Osteocyte (in vitro differentiated cells): ENCODE data around the gene MAFG. TPM values are rescaled to one million over a fixed set of nuclear protein-coding genes. Genes with fewer than 3 reads are reported as not detected.

Experiments used
- DNase-seq: peaks from one replicate; pipeline ENCODE4 v3.0.0; 2021; ENCODE audit warnings: mixed read lengths; ENCODE audit not compliant: unreplicated experiment; ENCODE audit errors: extremely low spot score
- H3K27ac Mint-ChIP-seq: one replicate; pipeline ENCODE4 v1.8.0; 2021; ENCODE audit warnings: mild to moderate bottlenecking, mixed read lengths; ENCODE audit not compliant: unreplicated experiment
- H3K27me3 Mint-ChIP-seq: one replicate; pipeline ENCODE4 v1.8.0; 2021; ENCODE audit warnings: mixed read lengths; ENCODE audit not compliant: unreplicated experiment
- H3K36me3 Mint-ChIP-seq: one replicate; pipeline ENCODE4 v1.8.0; 2021; ENCODE audit warnings: mixed read lengths; ENCODE audit not compliant: unreplicated experiment
- H3K4me1 Mint-ChIP-seq: one replicate; pipeline ENCODE4 v1.8.0; 2021; ENCODE audit warnings: mixed read lengths; ENCODE audit not compliant: unreplicated experiment
- H3K4me3 Mint-ChIP-seq: one replicate; pipeline ENCODE4 v1.8.0; 2021; ENCODE audit warnings: mild to moderate bottlenecking, moderate library complexity, mixed read lengths; ENCODE audit not compliant: unreplicated experiment
- H3K9me3 Mint-ChIP-seq: one replicate; pipeline ENCODE4 v1.8.0; 2021; ENCODE audit warnings: mixed read lengths; ENCODE audit not compliant: unreplicated experiment
- total RNA-seq: library from RNA; stranded (reverse); gene quantifications from 2 replicates; pipeline ENCODE4 v1.2.1, GENCODE V29; 2021
- TF ChIP-seq, protein P1 (sequence below): fragments of 200-600 bp; sonication (generic); IDR thresholded peaks from 2 replicates; pipeline ENCODE4 v1.5.0; 2021; ENCODE audit warnings: antibody characterized with exemption, mild to moderate bottlenecking, moderate library complexity

The MAFG gene
- total RNA-seq, 1 donor from 2014 or later, result 34.7 TPM

DNA sequence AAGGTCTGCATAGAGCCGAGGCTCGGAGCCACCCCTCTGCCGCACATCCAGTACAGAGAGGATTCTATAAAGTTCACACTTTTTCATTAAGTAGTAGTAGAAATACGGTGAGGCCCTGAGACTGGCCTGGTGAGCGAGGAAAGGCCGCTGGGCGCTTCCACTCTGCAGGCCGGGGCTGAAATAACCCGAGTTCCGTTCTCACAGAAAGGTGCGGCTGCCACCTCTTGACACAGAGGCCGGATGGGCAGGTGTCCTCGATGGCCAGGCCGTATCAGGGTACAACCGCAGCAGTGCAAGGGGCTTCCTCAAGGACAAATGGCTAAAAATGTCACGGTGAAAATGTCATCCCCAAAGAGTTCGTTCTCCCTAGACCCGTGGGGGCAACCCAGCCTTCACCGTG, 15.6 kb downstream of the MAFG start:
- Mint-ChIP-seq H3K36me3 (peaks cover 18% of the 10 kb centered on the region), H3K9me3 (no peaks in the 10 kb centered on the region), H3K27ac (no peak overlapping the region), H3K4me3 (peak overlapping the region; percentile 22), H3K4me1 (peaks cover 13% of the 10 kb centered on the region), H3K27me3 (no peaks in the 10 kb centered on the region)
- TF ChIP-seq, protein P1, sequence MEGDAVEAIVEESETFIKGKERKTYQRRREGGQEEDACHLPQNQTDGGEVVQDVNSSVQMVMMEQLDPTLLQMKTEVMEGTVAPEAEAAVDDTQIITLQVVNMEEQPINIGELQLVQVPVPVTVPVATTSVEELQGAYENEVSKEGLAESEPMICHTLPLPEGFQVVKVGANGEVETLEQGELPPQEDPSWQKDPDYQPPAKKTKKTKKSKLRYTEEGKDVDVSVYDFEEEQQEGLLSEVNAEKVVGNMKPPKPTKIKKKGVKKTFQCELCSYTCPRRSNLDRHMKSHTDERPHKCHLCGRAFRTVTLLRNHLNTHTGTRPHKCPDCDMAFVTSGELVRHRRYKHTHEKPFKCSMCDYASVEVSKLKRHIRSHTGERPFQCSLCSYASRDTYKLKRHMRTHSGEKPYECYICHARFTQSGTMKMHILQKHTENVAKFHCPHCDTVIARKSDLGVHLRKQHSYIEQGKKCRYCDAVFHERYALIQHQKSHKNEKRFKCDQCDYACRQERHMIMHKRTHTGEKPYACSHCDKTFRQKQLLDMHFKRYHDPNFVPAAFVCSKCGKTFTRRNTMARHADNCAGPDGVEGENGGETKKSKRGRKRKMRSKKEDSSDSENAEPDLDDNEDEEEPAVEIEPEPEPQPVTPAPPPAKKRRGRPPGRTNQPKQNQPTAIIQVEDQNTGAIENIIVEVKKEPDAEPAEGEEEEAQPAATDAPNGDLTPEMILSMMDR, result no peak
- DNase-seq, result no peak

DNA sequence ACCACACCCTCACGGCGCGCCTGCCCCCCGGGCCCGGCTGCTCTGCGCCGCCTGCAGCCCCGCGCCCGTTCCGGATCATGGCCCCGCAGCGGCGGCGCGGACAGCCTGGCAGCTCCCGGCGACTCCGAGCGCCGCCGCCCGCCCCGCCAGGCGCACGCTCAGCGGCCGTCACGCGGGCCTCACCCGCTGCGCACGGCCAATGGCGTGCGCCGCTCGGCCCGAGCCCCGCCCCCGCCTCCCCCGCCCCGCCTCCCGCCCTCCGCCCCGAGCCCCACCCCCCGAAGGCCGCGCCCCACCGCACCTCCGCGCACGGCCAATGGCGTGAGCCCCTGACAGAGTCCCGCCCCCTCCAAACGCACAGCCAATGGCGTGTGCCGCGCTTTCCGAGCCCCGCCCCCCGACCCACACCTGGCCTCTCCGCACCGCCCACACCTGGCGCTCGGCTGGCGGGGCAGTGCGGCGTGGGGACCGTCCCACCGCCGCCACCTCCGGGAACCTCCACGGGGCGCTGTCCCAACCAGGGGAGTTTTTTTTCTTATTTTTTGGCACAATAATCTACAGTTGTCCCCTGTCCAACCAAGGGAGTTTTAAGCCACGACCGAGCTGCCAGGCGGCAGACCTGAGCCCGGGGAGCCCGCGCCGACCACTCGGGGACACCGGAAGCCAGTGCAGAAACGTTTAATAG, 16.1 kb downstream of the MAFG start, which contains the start of gene PCYT2:
PCYT2 (minus strand) TSS at position 123 of the 685 bp plus-strand sequence; CDS start at position 79, 44 bp downstream.
- H3K4me1 Mint-ChIP-seq, result peaks cover 9% of the 10 kb centered on the region
- TF ChIP-seq, protein P1, result no peak
- H3K9me3 Mint-ChIP-seq, result no peaks in the 10 kb centered on the region
- peaks cover 18% of the 10 kb centered on the region for H3K36me3 Mint-ChIP-seq
- H3K27ac Mint-ChIP-seq, result peak within 1 kb of the TSS; percentile 27
- H3K27me3 Mint-ChIP-seq, result no peaks in the 10 kb centered on the region
- DNase-seq, result peak; percentile 96
- peak within 1 kb of the TSS; percentile 78 for H3K4me3 Mint-ChIP-seq

DNA sequence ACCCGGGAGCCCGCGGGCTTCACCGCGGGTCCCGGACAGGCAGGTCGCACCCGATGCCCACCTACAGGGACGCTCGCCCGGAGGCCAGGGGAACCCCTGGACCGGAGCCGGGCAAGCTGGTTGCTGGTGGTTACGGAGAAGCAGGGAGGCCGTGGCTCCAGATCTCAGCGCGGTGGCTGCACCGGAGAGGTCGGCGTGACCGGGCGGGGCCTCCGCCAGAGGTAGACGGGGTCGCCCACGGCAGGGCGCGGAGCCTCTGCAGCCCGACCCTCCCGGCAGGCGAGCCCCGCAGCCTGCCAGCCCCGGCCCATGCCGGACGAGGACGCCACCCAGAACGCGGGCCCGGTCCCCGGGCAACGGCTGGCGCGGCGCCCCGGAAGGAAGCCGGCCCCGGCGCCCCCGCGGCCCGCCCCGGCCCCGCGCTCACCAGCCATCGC, 16.7 kb downstream of the MAFG start:
- no peak overlapping the region for H3K27ac Mint-ChIP-seq
- H3K4me3 Mint-ChIP-seq, result peak overlapping the region; percentile 78
- no peaks in the 10 kb centered on the region for H3K9me3 Mint-ChIP-seq
- DNase-seq, result no peak
- peaks cover 18% of the 10 kb centered on the region for H3K36me3 Mint-ChIP-seq
- TF ChIP-seq, protein P1, result no peak
- no peaks in the 10 kb centered on the region for H3K27me3 Mint-ChIP-seq
- peaks cover 9% of the 10 kb centered on the region for H3K4me1 Mint-ChIP-seq

DNA sequence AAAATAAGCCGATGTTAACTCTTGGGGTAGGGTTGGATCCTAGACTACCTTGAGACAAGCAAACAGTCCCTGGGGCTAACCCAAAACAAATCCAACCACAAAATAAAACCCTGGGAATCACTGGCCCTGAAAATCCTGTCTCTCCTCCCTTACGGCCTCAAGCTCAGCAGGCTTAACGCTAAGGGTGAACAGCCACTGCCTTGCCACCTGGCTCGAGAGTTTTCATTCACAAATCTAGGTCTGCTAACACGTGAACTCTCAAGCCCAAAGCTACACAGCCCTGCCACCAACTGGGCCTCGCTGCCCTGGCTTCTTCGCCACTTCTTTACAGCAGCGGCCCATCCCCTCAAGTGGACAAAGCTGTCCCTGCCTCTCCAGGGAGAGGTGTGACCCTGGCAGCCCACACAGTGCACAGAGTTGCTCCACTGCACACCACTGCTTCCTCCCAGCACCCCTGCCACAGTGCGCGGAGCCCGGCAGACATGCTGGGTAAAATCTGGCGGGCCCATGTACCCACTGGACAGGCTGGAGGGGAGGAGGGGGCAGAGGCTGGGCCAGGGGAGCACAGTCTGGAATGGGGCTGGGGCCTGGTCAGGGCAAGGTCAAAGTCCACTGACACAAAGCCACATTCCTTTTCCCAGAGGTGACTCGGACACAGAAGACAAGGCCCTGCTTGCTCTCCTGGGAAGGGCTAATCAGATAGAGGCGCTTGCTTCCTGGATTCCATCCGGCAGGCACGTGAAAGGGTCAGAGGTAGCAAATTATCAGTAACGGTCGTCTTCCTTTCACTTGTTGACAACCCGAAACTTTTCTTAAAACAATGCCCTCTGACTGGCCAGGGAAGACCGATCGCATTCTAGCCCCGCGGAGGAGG, 17.3 kb downstream of the MAFG start:
- Mint-ChIP-seq H3K27me3 (no peaks in the 10 kb centered on the region), H3K9me3 (no peaks in the 10 kb centered on the region), H3K4me1 (peaks cover 9% of the 10 kb centered on the region), H3K36me3 (peaks cover 16% of the 10 kb centered on the region), H3K27ac (peak overlapping the region; percentile 27), H3K4me3 (peak overlapping the region; percentile 78)
- TF ChIP-seq, protein P1, result no peak
- no peak for DNase-seq

- no peaks in the 10 kb centered on the region for H3K27me3 Mint-ChIP-seq
- H3K36me3 Mint-ChIP-seq, result peaks cover 14% of the 10 kb centered on the region
- peaks cover 9% of the 10 kb centered on the region for H3K4me1 Mint-ChIP-seq
- DNase-seq, result no peak
- no peak overlapping the region for H3K27ac Mint-ChIP-seq
- H3K9me3 Mint-ChIP-seq, result no peaks in the 10 kb centered on the region
- no peak overlapping the region for H3K4me3 Mint-ChIP-seq
- TF ChIP-seq, protein P1, result no peak
Measured at GRCh38 chr17:81909231-81909630, 18.3 kb downstream of the MAFG start.
